ENCODE results near the gene ZBP1. TPM values are rescaled to one million over a fixed set of nuclear protein-coding genes. Genes with fewer than 3 reads are reported as not detected.
"Not testable (repeated sequence)": the region's sequence is repeated elsewhere in the genome, so short reads cannot be mapped to it uniquely, and the experiment has no call there.

The ZBP1 gene
- total RNA-seq, 1 donor from 2014 or later = 1.3 TPM

- no peak for DNase-seq (ENCODE audit: low spot score)
Measured at GRCh38 chr20:57647006-57647932, 27.0 kb upstream of the ZBP1 start.

DNA sequence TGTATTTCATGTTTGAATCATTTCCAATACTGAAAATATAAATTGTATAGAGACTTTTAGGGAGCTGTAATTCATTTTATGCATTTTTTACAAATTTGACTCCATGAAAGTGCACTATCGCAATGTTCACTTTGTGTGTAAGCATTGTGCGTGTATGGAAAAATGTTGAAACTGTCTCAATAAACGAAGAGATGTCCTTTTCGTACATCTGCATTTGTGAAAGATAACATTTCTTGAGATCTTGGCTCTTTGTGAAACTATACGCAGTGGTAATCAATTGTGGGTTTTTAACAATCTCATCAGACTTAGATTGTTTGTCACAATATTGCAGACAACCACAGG, 18.6 kb upstream of the ZBP1 start:
- DNase-seq (ENCODE audit: low spot score) = no peak

GRCh38 chr20:57638173-57638894, 18.1 kb upstream of the ZBP1 start:
- DNase-seq (ENCODE audit: low spot score) = peak; percentile 42

DNA sequence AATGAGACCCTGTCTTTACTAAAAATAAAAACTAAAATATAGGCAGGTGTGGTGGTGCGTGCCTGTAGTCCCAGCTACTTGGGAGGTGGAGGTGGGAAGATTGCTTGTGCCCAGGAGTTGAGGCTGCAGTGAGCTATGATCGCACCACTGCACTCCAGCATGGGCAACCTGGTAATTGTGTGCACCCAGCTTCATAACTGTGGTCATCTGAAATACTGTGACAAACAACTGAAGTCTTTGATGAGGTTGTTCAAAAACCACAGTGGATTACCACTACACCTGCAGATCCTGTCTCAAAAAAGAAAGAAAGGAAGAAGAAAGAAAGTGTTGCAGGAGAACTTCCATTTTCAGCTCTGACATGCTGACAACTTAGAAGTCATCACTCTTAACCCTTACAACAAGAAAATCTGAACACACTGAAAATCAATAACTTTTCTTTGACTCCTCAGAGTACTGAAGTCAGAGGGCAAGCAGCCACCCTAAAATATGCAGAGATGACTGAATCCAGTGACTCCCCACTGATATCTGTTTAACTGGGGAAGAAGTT, 13.8 kb upstream of the ZBP1 start:
- no peak for DNase-seq (ENCODE audit: low spot score)

DNA sequence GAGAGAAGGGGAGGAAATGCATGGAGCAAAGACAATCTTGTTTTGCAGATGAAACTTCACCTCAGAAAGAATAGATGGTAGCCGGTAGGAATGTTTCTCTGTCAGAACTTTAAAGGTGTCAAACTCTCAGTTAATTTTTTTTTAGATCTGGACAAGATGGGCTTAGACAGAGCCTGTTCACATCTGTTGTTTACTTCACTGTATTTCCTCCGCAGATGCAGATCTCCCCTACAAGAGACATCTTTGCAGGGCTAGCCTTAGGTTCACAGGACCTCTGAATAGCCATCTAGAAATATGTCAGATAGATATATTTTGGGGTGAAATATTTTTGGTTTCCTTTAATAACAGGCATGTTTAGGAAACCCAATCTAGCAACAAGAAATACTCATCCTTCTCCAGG, 12.1 kb upstream of the ZBP1 start:
- DNase-seq (ENCODE audit: low spot score) = no peak

- no peak for DNase-seq (ENCODE audit: low spot score)
Measured at GRCh38 chr20:57630061-57630460, 9.8 kb upstream of the ZBP1 start.

DNA sequence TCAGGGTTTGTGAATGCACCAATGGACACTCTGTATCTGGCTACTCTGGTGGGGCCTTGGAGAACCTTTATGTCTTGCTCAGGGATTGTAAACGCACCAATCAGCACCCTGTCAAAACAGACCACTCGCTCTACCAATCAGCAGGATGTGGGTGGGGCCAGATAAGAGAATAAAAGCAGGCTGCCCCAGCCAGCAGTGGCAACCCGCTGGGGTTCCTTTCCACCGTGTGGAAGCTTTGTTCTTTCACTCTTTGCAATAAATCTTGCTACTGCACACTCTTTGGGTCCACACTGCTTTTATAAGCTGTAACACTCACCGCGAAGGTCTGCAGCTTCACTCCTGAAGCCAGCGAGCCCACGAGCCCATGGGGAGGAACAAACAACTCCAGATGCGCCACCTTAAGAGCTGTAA, 9.3 kb upstream of the ZBP1 start:
- not testable (repeated sequence) for DNase-seq (ENCODE audit: low spot score)

- DNase-seq (ENCODE audit: low spot score) = not testable (repeated sequence)
Measured at GRCh38 chr20:57628962-57629308, 8.7 kb upstream of the ZBP1 start.

DNA sequence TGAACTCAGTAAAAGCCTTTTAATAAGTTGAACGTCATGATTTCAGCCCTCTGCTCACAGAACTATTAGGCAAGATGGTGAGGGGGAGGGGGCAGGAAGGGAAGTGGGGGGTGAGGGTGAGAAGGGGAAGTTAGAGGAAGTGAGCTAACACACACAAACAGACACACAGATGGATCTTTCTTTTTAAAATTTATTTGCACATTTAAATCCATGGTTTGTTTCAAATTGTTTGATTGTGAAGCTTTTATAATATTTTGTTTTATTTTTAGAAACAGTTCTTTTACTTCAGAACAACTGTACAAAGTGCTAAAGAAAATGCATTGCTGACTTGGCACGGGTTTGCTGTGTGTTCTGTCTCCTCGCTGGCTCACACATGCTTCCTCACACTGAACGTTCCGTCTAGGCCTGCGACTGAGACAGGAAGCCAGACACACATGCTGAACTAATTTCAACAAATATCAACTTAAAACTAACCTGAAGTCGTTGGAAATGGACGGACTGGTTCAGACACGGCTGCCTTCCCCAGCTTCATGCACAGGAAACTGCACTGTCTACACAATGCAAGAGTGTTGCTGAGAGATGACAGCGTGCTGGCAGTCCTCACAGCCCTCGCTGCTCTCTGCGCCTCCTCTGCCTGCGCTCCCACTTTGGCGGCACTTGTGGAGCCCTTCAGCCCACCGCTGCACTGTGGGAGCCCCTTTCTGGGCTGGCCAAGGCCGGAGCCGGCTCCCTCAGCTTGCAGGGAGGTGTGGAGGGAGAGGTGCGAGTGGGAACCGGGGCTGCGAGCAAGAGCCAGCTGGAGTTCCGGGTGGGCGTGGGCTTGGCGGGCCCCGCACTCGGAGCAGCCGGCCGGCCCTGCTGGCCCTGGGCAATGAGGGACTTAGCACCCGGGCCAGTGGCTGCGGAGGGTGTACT, 8.1 kb upstream of the ZBP1 start:
- DNase-seq (ENCODE audit: low spot score) = peak; percentile 35

GRCh38 chr20:57627339-57627738, 7.1 kb upstream of the ZBP1 start:
- no peak for DNase-seq (ENCODE audit: low spot score)

GRCh38 chr20:57625978-57626377, 5.8 kb upstream of the ZBP1 start:
- DNase-seq (ENCODE audit: low spot score) = no peak

- no peak for DNase-seq (ENCODE audit: low spot score)
Measured at GRCh38 chr20:57625181-57625958, 5.1 kb upstream of the ZBP1 start.

DNA sequence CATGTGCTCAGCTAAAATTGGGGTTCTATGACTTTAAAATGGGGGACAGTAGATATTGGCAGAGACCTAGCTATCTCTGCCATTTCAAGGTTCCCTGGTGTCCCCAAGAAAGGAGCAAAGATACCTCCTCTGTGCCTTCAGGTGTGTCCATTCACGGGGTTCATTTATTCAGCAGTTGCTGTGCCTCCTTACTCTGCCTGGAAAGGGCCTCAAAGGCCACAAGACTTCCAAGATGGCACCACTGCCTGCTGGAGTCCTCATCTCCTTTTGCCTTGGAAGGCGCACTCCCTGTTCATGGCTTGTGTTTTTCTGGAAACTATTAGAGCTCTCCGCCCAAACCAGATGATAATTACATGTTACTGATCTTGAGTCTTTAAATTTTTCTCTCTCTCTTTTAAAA, 3.9 kb upstream of the ZBP1 start:
- no peak for DNase-seq (ENCODE audit: low spot score)

GRCh38 chr20:57622579-57623381, 2.6 kb upstream of the ZBP1 start:
- peak; percentile 56 for DNase-seq (ENCODE audit: low spot score)

GRCh38 chr20:57622201-57622570, 2.0 kb upstream of the ZBP1 start:
- no peak for DNase-seq (ENCODE audit: low spot score)

GRCh38 chr20:57621421-57622200, 1.4 kb upstream of the ZBP1 start:
- no peak for DNase-seq (ENCODE audit: low spot score)

DNA sequence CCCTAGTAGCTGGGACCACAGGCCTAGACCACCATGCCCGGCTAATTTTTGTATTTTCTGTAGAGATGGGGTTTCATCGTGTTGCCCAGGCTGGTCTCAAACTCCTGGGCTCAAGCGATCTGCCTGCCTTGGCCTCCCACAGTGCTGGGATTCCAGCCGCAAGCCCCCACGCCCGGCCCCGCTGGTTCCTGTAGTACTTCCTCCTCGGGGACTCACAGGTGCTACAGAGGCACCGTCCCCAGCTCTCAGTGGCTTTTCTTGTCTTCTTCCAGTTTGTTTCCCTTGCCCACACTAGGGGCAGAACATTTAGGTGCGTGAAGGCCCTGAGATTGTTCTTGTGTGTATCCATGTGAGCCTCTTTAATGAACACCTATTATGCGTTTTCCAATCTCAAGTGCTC, 773 bp upstream of the ZBP1 start:
- DNase-seq (ENCODE audit: low spot score) = no peak

- DNase-seq (ENCODE audit: low spot score) = no peak
Measured at GRCh38 chr20:57619051-57619831, 985 bp downstream of the ZBP1 start.

GRCh38 chr20:57618764-57619050, 1.5 kb downstream of the ZBP1 start:
- DNase-seq (ENCODE audit: low spot score) = no peak

Measured in mucosa of gallbladder (tissue), 1 donor.